Small intestine (tissue), 7 donors: ENCODE results near the gene GLG1. TPM values are rescaled to one million over a fixed set of nuclear protein-coding genes. Genes with fewer than 3 reads are reported as not detected.
"Not testable (repeated sequence)": the region's sequence is repeated elsewhere in the genome, so short reads cannot be mapped to it uniquely, and the experiment has no call there.

Source experiments
- DNase-seq, 2 donors: peaks; one replicate each; pipeline versions ENCODE4 v3.0.0 to v3.0.0-alpha.2; 2013
- FAIRE-seq: peaks from 2 replicates; lab custom pipeline; 2012; peaks lifted over from hg19 to GRCh38; lab: Jason Lieb, UNC
- H3K27ac ChIP-seq, 3 donors: one replicate each; pipeline ENCODE4 v1.5.1; 2013; ENCODE audit warnings: low read length in 2 of 3, mild to moderate bottlenecking in 2 of 3, control low read depth in 1 of 3, inconsistent platforms in 1 of 3, low read depth in 1 of 3, moderate library complexity in 1 of 3
- H3K27me3 ChIP-seq, 3 donors: one replicate each; pipeline ENCODE4 v1.6.1; 2013; ENCODE audit warnings: low read length in 3 of 3, inconsistent platforms in 1 of 3; ENCODE audit not compliant: control insufficient read depth in 3 of 3, insufficient read depth in 3 of 3
- H3K36me3 ChIP-seq, 3 donors: one replicate each; pipeline ENCODE4 v1.6.1; 2013; ENCODE audit warnings: low read length in 3 of 3, inconsistent platforms in 1 of 3, low read depth in 1 of 3, mild to moderate bottlenecking in 1 of 3, moderate library complexity in 1 of 3; ENCODE audit not compliant: control insufficient read depth in 3 of 3, insufficient read depth in 2 of 3
- H3K4me1 ChIP-seq, 3 donors: one replicate each; pipeline ENCODE4 v1.6.1; 2013; ENCODE audit warnings: low read length in 2 of 3, inconsistent platforms in 1 of 3, low read depth in 1 of 3, mild to moderate bottlenecking in 1 of 3, moderate library complexity in 1 of 3; ENCODE audit not compliant: control insufficient read depth in 3 of 3, insufficient read depth in 2 of 3
- H3K4me3 ChIP-seq, 3 donors: one replicate each; pipeline ENCODE4 v1.5.1; 2013; ENCODE audit warnings: low read length in 3 of 3, control low read depth in 1 of 3, inconsistent platforms in 1 of 3, low read depth in 1 of 3, mild to moderate bottlenecking in 1 of 3, moderate library complexity in 1 of 3
- H3K9me3 ChIP-seq, 2 donors: one replicate each; pipeline ENCODE4 v1.6.1; 2013; ENCODE audit warnings: low read depth in 1 of 2, low read length in 1 of 2; ENCODE audit not compliant: control insufficient read depth in 2 of 2, insufficient read depth in 1 of 2
- WGBS, 3 donors: extraction: QIAGEN DNeasy Blood & Tissue Kit; methylation state at CpG; one replicate each; pipeline ENCODE4 v1.1.7; 2013; 5-methylcytosine and 5-hydroxymethylcytosine counted together
- polyA plus RNA-seq, 4 donors: library from polyadenylated mRNA; stranded (reverse) in 3 of 4; unstranded in 1 of 4; fragments of 200-250 nt in 3 of 4; fragments of 120-200 nt in 1 of 4; gene quantifications; one replicate each; pipeline versions ENCODE4 v1.2.1 to v1.2.3, GENCODE V29; 2013
- donor health status: healthy with polysubstance abuse.
- donor health status: control.
- donor health status: control.
- donor health status: Bipolar disorder and iron deficiency.
- donor health status: healthy.

The GLG1 gene
- polyA plus RNA-seq, 4 donors, result 12.2 to 102 (median 28.2) TPM

- not testable (repeated sequence) for H3K4me1 ChIP-seq, H3K36me3 ChIP-seq, H3K27ac ChIP-seq, H3K27me3 ChIP-seq, FAIRE-seq, DNase-seq, H3K9me3 ChIP-seq, H3K4me3 ChIP-seq
- WGBS, 3 donors, result 71 to 76% (median 71%) methylated on average over 5 of the region's 13 CpGs
These were observed 194.7 kb downstream of the GLG1 start for GRCh38 chr16:74412138-74412774.

- H3K27ac ChIP-seq, H3K9me3 ChIP-seq, DNase-seq, H3K27me3 ChIP-seq, H3K4me1 ChIP-seq, H3K4me3 ChIP-seq, H3K36me3 ChIP-seq, FAIRE-seq: not testable (repeated sequence)
- 81 to 89% (median 87%) methylated on average over 7 to 9 of the region's 9 CpGs for WGBS, 3 donors
These were observed 195.9 kb downstream of the GLG1 start for GRCh38 chr16:74410981-74411380.

GRCh38 chr16:74410057-74410957 lies 196.6 kb downstream of the GLG1 start:
- FAIRE-seq, H3K4me3 ChIP-seq, DNase-seq, H3K9me3 ChIP-seq, H3K4me1 ChIP-seq, H3K27ac ChIP-seq, H3K27me3 ChIP-seq, H3K36me3 ChIP-seq: not testable (repeated sequence)
- WGBS, 3 donors, result 80 to 84% (median 81%) methylated on average over 8 to 9 of the region's 18 CpGs

- H3K4me3 ChIP-seq, H3K4me1 ChIP-seq, H3K36me3 ChIP-seq, DNase-seq, H3K9me3 ChIP-seq, H3K27me3 ChIP-seq, H3K27ac ChIP-seq, FAIRE-seq: not testable (repeated sequence)
- 88 to 96% (median 91%) methylated on average over 8 to 12 of the region's 15 CpGs for WGBS, 3 donors
These were observed 197.5 kb downstream of the GLG1 start for GRCh38 chr16:74409185-74409981.

- 22 to 31% (median 23%) methylated on average over 12 to 16 of the region's 23 CpGs for WGBS, 3 donors
These were observed 199.6 kb downstream of the GLG1 start for GRCh38 chr16:74407362-74407705.

GRCh38 chr16:74406600-74407361 lies 200.1 kb downstream of the GLG1 start:
- WGBS, 3 donors, result 0 to 40% (median 3%) methylated on average over 3 to 28 of the region's 71 CpGs
- DNase-seq, FAIRE-seq, H3K9me3 ChIP-seq, H3K4me1 ChIP-seq, H3K36me3 ChIP-seq, H3K27me3 ChIP-seq: not testable (repeated sequence)
- Histone ChIP-seq H3K4me3 (peak overlapping the region in 2 of 3 donors; percentile 32 to 35), H3K27ac (peak overlapping the region in 1 of 3 donors; percentile 70)

More at GRCh38 chr16:74407362-74407705, 199.6 kb downstream of the GLG1 start:
- DNase-seq, result peak in 1 of 2 donors; percentile 57
- peak overlapping the region in 1 of 3 donors; percentile 70 for H3K27ac ChIP-seq
- not testable (repeated sequence) for H3K9me3 ChIP-seq, FAIRE-seq, H3K27me3 ChIP-seq, H3K4me1 ChIP-seq, H3K36me3 ChIP-seq
- H3K4me3 ChIP-seq, result peak overlapping the region in 2 of 3 donors; percentile 2 to 32

GRCh38 chr16:74404148-74404933 lies 202.6 kb downstream of the GLG1 start:
- not testable (repeated sequence) for FAIRE-seq, H3K4me1 ChIP-seq, H3K27me3 ChIP-seq, H3K4me3 ChIP-seq, H3K27ac ChIP-seq, H3K9me3 ChIP-seq, H3K36me3 ChIP-seq, DNase-seq
- 55 to 68% (median 55%) methylated on average over 5 to 6 of the region's 14 CpGs for WGBS, 3 donors
